Lung (tissue), 12 donors: ENCODE measurements around the gene CEP78. TPM values are rescaled to one million over a fixed set of nuclear protein-coding genes. Genes with fewer than 3 reads are reported as not detected.

ENCODE experiments used
- ATAC-seq: fragments of 200-7000 bp; cut with Tn5 transposase; one replicate; pipeline ENCODE4 v1.9.1; 2020; ENCODE audit warnings: moderate number of reproducible peaks; ENCODE audit not compliant: insufficient read depth, low FRiP score
- DNase-seq, 3 donors: peaks; one replicate each; pipeline ENCODE4 v3.0.0-alpha.2; 2013 to 2017
- H3K27ac ChIP-seq, 2 donors: one replicate each; pipeline ENCODE4 v1.5.1; 2013; ENCODE audit warnings: mild to moderate bottlenecking in 2 of 2, moderate library complexity in 2 of 2, control low read depth in 1 of 2, inconsistent platforms in 1 of 2, low read depth in 1 of 2, low read length in 1 of 2
- H3K27me3 ChIP-seq, 3 donors: one replicate each; pipeline ENCODE4 v1.5.1; 2013; ENCODE audit warnings: low read length in 2 of 3; ENCODE audit not compliant: control insufficient read depth in 3 of 3, insufficient read depth in 3 of 3
- H3K36me3 ChIP-seq, 4 donors: one replicate each; pipeline ENCODE4 v1.5.1; 2013; ENCODE audit warnings: low read length in 4 of 4, mild to moderate bottlenecking in 1 of 4, moderate library complexity in 1 of 4; ENCODE audit not compliant: control insufficient read depth in 4 of 4, insufficient read depth in 4 of 4
- H3K4me1 ChIP-seq, 5 donors: one replicate each; pipeline ENCODE4 v1.5.1; 2013; ENCODE audit warnings: low read length in 5 of 5, mild to moderate bottlenecking in 2 of 5, moderate library complexity in 1 of 5; ENCODE audit not compliant: control insufficient read depth in 5 of 5, insufficient read depth in 5 of 5
- H3K4me3 ChIP-seq: one replicate; pipeline ENCODE4 v1.5.1; 2013; ENCODE audit warnings: mild to moderate bottlenecking, control low read depth, moderate library complexity
- H3K9ac ChIP-seq, 2 donors: one replicate each; pipeline ENCODE4 v1.5.1; 2013; ENCODE audit warnings: low read length in 2 of 2, control low read depth in 1 of 2; ENCODE audit not compliant: insufficient read depth in 1 of 2
- H3K9me3 ChIP-seq, 4 donors: one replicate each; pipeline ENCODE4 v1.5.1; 2013; ENCODE audit warnings: low read length in 3 of 4, mild to moderate bottlenecking in 1 of 4, moderate library complexity in 1 of 4; ENCODE audit not compliant: control insufficient read depth in 4 of 4, insufficient read depth in 3 of 4
- CTCF ChIP-seq: IDR thresholded peaks from 2 replicates; pipeline ENCODE4 v1.5.1; 2012; ENCODE audit warnings: mild to moderate bottlenecking; ENCODE audit errors: control extremely low read depth, extremely low read depth
- WGBS, 2 donors: extraction: QIAGEN DNeasy Blood & Tissue Kit; methylation state at CpG; one replicate each; pipeline ENCODE4 v1.1.7; 2013; 5-methylcytosine and 5-hydroxymethylcytosine counted together
- polyA plus RNA-seq, 2 donors: library from polyadenylated mRNA; stranded (reverse); fragments of 200-250 nt; gene quantifications; one replicate each; pipeline ENCODE4 v1.2.1, GENCODE V29; 2013
- total RNA-seq, 2 donors: library from RNA; depleted of rRNA in 1 of 2; stranded (reverse); fragments of >200 nt in 1 of 2; gene quantifications; one replicate each; pipeline ENCODE4 v1.2.1, GENCODE V29; 2014 to 2021
- donor health status: control.
- donor health status: control.
- donor health status: Bipolar disorder and iron deficiency.
- donor health status: healthy.
- donor health status: DM: yes; HTN: yes; CAD: no.

CEP78 gene
- total and polyA plus RNA-seq, 4 donors = 3.7 to 38.0 (median 11.6) TPM

- H3K27me3 ChIP-seq = peaks cover 0 to under 1% (median 0%) of the 10 kb centered on the region in 3 donors
- 90 to 97% methylated on average over 3 of the region's 3 CpGs for WGBS, 2 donors
- H3K27ac ChIP-seq = no peak overlapping the region
- H3K36me3 ChIP-seq = no peaks in the 10 kb centered on the region
- DNase-seq = no peak
- no peak overlapping the region for H3K4me3 ChIP-seq
- ATAC-seq = no peak
- TF ChIP-seq CTCF = no peak
- peaks cover 0 to 46% (median 10%) of the 10 kb centered on the region in 5 donors for H3K4me1 ChIP-seq
- no peak overlapping the region for H3K9ac ChIP-seq
- peaks cover 0 to 2% (median 0%) of the 10 kb centered on the region in 4 donors for H3K9me3 ChIP-seq
These were observed 59.3 kb downstream of the CEP78 start for GRCh38 chr9:78295177-78295575.

- no peak overlapping the region for H3K4me3 ChIP-seq
- peak in 2 of 3 donors; percentile 36 to 43 for DNase-seq
- ATAC-seq = no peak
These were observed 59.9 kb downstream of the CEP78 start for GRCh38 chr9:78295731-78296130.

GRCh38 chr9:78296201-78296892 is 60.5 kb downstream of the CEP78 start:
- H3K27ac ChIP-seq = no peak overlapping the region
- TF ChIP-seq CTCF = no peak
- WGBS, 2 donors = 5 to 6% methylated on average over 32 of the region's 32 CpGs

More at GRCh38 chr9:78295731-78296130, 59.9 kb downstream of the CEP78 start:
- Histone ChIP-seq H3K27me3 (peaks cover 0 to 2% (median 0%) of the 10 kb centered on the region in 3 donors), H3K9me3 (peaks cover 0 to 2% (median 0%) of the 10 kb centered on the region in 4 donors), H3K27ac (no peak overlapping the region), H3K36me3 (no peaks in the 10 kb centered on the region), H3K9ac (no peak overlapping the region), H3K4me1 (peaks cover 0 to 46% (median 10%) of the 10 kb centered on the region in 5 donors)
- no peak for TF ChIP-seq CTCF
- 64 to 73% methylated on average over 6 of the region's 6 CpGs for WGBS, 2 donors

More at GRCh38 chr9:78296201-78296892, 60.5 kb downstream of the CEP78 start:
- DNase-seq = peak; percentile 57 to 69 (median 61)
- peaks cover 0 to 2% (median 0%) of the 10 kb centered on the region in 3 donors for H3K27me3 ChIP-seq
- H3K36me3 ChIP-seq = no peaks in the 10 kb centered on the region
- H3K4me1 ChIP-seq = peaks cover 0 to 42% (median 7%) of the 10 kb centered on the region in 5 donors
- H3K4me3 ChIP-seq = peak overlapping the region; percentile 18
- ATAC-seq = peak; percentile 27
- peak overlapping the region in 1 of 2 donors; percentile 5 for H3K9ac ChIP-seq
- H3K9me3 ChIP-seq = peaks cover 0 to 2% (median 0%) of the 10 kb centered on the region in 4 donors
